Heart left ventricle (tissue), 13 donors: ENCODE data around the gene CFAP299.

Source experiments
- CTCF ChIP-seq, 12 donors: fragments of 200-600 bp; sonication (generic) in 4 of 12; IDR thresholded peaks; one replicate each; pipeline versions ENCODE4 v1.5.0 to v1.8.0; 2018 to 2022; ENCODE audit warnings: antibody characterized with exemption in 12 of 12, mild to moderate bottlenecking in 5 of 12
- POLR2A ChIP-seq, 2 donors: fragments of 450-650 bp; IDR thresholded peaks; one replicate each; pipeline ENCODE4 v1.6.1; 2017; ENCODE audit warnings: antibody characterized with exemption in 2 of 2, mild to moderate bottlenecking in 2 of 2, moderate library complexity in 2 of 2
- donor health status: ischemic (EF 13 %, LVEDD 7.1; RV severe dilation, severe dysfunction).
- donor health status: DM: no; HTN: yes; CAD: no.
- donor health status: DM: no; HTN: no; CAD: no.
- donor health status: ischemic (EF 25% LVEDD 6.9; RV normal size, moderate dysfunction).
- donor health status: ischemic (EF 25% LVEDD 5.7; RV mildly dilated, moderate dysfunction).
- donor health status: ischemic (EF 35%, LVEDD 5.7; RV mildly dilated, moderate dysfunction).
- donor health status: nonischemic (EF 11% LVEDD 7.7; RV severe dilation, severe dysfunction).
- donor health status: DM: yes; HTN: yes; CAD: no.
- donor health status: PGD.
- donor health status: ischemic (EF 29% LVEDD 5.4; RV normal size, mild dysfunction).
- donor health status: nonischemic (EF 23%, LVEDD 6.1; RV moderate dilation, normal function).

- TF ChIP-seq CTCF (IDR thresholded peaks at IDR 0.05) = no peak
- TF ChIP-seq POLR2A (IDR thresholded peaks at IDR 0.05) = no peak
Measured at GRCh38 chr4:80709082-80709869, 373.7 kb downstream of the CFAP299 start.
